Right hindlimb (tissue), 1 donor: Measurements from ENCODE around the gene DCUN1D5.
"Not testable (repeated sequence)": the region's sequence is repeated elsewhere in the genome, so short reads cannot be mapped to it uniquely, and the experiment has no call there.

Experiments used
- DNase-seq: peaks from one replicate; pipeline ENCODE4 v3.0.0-alpha.2; 2018

Gene DCUN1D5

DNA sequence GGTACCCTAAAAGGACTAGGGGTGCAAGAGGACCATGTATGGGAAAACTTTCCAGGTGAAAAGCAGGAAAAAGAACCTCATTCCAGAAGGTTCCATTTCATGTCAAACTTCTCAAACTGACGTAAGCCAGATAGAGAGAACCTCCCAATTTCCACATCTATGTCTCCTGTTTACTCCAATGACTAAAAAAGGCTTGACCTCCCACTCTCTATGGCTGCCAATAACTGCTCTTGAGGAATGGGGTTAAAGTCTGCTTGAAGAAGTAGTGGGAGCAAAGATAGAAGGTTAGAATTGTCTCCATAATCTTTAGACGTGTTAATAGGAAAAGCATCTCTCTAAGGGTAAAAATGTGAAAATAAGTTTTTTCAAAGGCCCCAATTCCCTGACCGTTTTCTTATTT is 38.0 kb downstream of the DCUN1D5 start:
- DNase-seq, result no peak

DNA sequence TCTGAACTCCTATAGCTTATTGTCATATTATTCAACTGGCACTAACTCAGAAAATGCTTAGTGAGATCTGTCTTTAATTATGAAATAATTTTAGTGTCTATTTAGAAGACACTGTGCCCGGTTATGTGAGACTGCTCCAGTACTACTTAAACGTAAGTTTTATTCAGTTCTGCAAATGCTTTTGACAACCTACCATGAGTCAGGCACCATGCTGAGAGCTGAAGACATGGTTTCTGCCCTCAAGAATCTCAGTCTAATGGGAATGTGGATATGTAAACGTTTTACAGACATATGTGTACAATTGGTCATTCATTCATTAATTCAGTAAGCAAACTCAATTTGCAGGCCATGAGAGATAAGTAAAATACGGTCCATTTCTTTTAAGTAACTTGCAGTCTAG is 40.0 kb downstream of the DCUN1D5 start:
- DNase-seq, result no peak

DNA sequence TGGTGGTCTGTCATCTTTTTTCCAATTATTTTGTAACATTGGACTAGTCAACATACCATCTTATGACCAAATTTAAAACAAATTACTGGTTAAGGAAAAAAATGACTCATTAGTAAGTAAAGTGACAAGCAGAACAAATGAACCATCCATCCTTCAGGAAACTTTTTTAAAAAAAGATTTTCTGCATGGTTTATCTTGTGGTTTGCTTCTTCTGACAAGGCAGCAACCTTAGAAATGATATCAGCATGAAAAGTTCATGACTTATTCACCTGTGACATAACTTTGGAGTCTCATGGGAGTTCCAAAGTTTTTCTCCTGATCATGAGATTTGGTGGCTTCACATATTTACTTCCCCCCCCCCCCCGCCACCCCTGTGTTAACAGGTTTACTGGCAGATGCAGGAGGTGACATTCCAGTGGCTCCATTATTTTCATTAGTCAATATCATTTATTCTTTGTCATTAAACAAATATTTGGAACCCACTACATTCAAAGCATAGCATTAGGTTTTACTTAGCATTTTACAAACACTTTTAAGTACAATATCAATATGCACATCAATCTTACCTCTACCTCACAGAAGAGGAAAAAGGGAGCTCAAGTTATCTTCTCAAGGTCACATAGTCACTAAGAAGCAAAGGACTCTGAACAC is 40.7 kb downstream of the DCUN1D5 start:
- no peak for DNase-seq

DNA sequence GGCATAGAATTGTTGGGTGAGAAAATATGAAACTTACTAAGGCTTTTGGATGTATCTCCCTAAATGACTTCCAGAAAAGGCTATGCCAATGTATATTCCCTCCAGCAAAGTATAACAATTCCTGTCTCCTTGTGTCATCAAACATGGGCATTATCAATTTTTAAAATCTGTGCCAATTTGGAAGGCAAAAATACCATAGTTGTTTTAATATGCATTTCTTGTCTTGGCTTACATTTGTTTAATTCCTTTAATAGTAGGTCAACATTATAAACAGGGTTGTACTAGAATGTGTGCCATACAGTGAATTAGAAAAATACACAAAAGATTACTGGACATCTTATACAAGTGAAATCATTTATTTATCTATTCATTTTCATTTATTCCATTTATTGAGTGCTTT is 41.6 kb downstream of the DCUN1D5 start:
- DNase-seq, result no peak

DNA sequence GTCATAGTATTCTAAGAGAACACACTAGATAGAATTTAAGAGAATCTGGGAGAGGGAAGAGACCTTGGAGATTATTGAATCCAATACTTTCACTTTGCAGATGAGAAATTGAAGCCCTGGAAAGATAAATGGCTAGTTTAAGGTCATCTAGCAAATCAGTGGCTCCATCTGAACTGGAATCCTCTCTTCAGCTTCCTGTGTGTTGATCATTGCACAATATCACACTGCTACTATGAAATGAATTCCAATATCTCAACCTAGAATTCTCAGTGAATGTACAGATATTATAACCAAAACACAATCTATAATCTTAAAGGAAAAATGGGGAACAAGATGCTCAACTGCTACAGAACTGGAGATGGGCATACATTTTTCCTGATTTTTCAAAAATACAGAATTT is 44.1 kb downstream of the DCUN1D5 start:
- DNase-seq, result no peak

DNA sequence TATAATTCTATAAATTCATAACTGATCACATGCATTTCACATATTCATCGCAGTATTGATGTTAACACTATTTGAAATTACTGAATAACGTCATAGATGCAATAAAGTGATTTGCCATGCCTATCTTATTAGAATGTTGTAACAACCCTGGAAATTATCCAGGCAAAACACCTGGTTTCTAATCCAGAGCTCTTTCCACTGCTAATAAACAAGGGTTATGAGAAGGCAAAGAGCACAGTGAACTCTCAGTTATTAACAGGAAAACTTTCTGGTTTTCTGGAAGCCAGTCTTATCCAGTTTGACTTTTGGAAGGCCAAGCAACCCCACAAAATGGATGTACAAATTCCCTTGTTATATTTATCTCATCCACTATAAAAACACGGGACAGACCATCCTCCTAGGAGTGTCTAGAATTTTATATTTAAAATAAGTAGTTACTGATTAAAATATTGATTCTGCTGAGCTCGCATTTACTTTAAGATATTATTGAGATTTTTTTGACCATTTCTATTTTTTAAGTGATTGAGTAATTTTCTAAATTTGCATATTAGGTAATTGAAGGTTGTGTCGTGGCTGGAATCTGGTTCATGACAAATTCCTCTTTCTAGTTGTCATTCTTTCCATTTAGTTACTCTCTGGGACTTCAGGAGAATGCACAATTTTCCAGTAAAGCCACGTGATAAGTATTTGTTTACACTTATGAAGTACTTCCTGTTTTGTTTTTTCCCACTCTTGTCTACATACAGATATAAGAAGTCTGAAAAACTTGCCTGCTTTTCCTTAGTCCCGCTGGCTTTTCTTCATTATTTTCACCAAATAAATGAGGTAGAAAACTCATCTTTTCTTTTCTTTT is 47.9 kb downstream of the DCUN1D5 start:
- no peak for DNase-seq

DNA sequence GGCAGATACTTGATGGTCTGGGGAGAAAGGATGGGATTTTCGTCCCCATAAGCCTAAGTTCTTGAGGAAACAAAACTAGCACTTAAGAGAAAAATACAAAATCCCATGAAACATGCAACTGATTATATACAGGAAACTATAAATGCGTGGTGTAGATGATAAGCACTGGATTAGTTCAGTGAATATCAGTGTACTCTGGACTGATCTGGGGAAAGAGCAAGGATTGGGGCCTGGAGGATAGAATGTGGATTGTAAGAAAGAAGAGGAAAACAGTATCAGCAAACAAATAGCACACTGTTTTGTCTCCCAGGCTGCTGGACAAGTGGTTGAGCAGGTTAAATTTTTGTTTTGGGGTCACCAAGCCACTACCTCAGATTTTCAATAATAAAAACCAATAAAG is 49.8 kb downstream of the DCUN1D5 start:
- no peak for DNase-seq

DNA sequence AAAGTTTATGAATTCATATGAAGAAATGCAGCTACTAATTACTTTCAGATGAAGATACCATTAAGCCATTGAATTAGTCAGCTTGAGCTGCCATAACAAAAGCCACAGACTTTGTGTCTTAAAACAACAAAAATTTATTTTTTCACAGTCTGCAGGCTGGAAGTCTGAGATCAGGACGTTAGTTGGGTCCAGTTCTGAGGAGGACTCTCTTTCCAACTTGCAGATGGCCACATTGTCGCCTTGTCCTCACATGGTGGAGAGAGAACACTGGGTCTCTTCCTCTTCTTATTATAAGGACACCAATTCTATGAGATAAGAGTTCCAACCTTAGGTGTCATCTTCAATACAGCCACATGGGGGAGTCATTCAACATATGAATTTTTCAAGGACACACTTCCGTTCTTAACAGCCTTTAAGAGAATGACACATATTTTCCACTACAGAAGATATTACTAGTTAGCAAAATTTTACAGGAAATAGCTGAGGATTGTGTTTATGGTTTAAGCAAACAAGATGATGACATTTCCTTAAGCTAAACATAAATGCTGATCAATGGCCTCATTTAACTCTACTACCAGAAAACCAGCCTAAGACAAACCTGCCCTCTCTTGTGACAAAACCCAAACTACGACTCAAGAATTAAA is 56.0 kb downstream of the DCUN1D5 start:
- DNase-seq, result peak; percentile 31

DNA sequence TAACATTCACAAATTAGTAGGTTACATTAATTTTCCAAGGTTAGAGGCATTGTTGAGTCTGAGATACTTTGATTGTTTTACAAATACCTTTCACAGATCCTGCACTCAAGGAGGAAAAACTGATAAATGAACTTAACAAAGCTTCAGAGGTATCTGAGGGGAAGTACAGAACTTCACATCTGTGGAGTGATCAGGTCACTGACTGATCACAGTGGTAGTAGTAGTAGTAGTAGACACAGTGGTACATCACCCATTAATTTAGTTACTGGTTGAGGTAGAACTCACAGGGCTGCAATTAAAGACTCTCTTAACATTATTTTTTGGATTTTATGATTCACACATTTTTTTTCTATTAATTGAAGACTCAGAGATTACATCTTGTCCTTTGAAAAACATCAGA is 56.7 kb downstream of the DCUN1D5 start:
- no peak for DNase-seq

DNA sequence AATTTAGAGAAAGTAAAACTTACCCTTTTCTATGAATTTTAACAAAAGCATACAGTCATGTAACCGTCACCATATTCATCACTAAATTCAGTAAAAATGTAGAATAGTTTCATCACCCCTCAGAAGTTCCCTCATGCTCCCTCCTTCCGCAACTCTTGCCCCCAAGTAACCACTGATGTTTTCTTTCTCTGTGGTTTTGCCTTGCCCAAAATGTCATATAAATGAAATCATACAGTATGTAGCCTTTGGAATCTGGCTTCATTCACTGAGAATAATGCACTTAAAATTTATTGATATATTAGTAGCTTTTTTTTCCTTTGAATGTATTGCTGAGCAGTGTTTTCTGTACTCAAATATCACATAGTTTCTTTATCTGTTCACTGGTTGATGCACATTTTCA is 60.1 kb downstream of the DCUN1D5 start:
- no peak for DNase-seq

DNA sequence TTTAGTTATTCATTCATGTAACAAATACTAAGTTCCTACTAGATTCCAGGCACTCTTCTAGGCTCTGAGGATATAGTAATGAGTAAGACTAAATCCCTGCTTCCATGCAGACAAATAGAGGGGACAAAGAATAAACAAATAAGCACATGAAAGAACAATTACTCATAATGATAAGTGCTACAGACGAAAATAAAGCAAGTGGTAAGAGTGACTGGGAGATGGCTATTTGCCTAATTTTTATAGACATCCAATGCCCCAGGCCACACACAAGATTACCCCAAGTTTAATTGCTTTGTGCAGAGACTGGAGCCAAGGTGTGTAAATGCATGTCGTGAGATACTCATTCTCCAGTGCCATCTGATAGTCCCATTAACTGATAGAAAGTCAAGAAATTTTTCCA is 62.6 kb downstream of the DCUN1D5 start:
- DNase-seq, result no peak

DNA sequence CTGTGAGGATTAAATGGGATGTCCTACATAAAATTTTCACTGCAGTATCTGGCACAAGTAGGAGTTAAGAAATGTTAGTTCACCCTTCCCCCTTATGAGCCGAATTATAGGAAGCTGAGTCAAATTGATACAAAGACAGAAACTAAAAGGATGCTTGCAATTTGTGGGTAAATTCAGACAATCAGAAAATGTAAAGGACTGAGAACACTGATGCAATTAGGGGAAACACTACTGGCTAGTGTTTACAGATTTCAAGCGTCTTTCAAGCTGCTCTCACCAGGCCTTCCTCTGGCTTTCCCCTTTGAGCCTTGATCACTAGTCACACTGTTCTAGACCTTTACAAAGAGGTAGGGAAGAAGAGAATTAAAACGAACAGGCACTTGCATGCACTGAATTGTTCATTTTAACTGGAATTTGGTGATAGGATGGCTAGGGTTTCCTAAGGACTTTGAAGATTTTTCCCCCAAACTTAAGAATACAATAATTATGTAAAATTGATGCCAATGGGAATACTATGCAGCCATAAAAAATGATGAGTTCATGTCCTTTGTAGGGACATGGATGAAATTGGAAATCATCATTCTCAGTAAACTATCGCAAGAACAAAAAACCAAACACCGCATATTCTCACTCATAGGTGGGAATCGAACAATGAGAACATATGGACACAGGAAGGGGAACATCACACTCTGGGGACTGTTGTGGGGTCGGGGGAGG is 63.5 kb downstream of the DCUN1D5 start:
- DNase-seq, result not testable (repeated sequence)

DNA sequence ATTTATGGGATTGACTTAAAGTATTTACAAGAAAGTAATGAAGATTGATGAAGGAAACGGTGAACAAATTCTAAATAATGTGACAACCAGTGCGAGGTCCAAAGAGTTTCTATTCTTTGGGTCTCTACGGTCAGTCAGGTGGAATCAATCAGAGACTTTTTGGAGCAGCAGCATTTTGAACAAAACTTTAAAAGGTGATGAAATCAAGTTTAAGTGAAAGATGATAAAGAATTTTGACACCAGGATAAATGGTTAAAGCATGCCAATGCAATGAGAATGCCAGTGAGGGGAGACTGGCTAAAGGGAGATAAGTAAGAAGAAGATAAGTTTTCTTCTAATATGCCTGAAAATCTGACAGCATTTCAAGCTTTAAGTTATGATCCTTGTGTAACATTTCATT is 67.9 kb downstream of the DCUN1D5 start:
- DNase-seq, result no peak

DNA sequence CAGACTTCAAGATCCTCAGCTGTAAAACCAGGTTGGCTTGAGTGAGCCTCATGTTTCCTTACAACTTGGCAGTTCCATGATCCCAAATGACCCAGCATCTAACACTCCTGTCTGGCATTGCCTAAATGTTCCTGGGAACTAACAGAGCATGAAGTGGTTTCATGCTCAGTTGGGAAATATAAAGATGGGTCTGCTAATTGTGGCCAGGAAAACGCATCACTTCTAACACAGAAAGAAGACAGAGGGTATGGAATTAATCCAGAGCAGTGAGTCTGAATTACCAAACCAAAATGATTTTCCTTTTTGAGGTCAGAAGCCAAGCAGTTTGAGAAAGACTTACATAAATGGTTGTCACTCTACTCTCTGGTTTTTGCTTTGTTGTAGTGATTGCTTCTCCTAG is 75.9 kb downstream of the DCUN1D5 start:
- DNase-seq, result no peak

DNA sequence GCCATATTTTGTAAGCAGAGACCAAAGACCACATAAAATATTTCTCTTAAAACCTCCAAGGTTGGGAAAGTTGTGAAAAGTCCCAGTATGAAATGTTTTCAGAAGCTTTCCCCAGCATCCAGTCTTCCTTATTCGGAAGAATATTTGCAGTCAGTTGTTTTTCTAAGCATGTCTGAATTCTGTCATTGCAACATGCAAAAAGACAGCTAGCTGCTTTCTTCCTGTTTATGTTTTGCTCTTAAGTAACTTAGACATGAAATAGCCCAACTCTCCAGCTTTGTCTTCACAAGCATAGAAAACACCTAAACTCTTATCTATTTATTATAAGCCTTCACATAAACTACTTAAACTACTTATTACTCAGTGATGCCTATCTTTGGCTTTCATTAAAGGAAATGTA is 78.5 kb downstream of the DCUN1D5 start:
- no peak for DNase-seq
